Measurements from ENCODE around the gene ARF3. TPM values are rescaled to one million over a fixed set of nuclear protein-coding genes. Genes with fewer than 3 reads are reported as not detected.
A peak's percentile ranks its signal among the peaks of the same experiment; 100 is the strongest.

Gene ARF3
- total and polyA plus RNA-seq, 2 of the 13 experiments (the other 11 are each of a cell fraction or from before 2014, with no cell fraction given): 53.8 to 57.9 TPM

- peak; percentile 99 for TF ChIP-seq BCL6 (CRISPR knock-in tag; IDR thresholded peaks at IDR 0.05)
- no peak for TF ChIP-seq ZNF616 (CRISPR knock-in tag; IDR thresholded peaks at IDR 0.05; ENCODE audit: low read depth)
- peak; percentile 82 for TF ChIP-seq FOXA1 (IDR thresholded peaks at IDR 0.05)
- TF ChIP-seq FOXA1 (CRISPR knock-in tag; IDR thresholded peaks at IDR 0.05): peak; percentile 96
- TF ChIP-seq ZFYVE20 (CRISPR knock-in tag; IDR thresholded peaks at IDR 0.05; ENCODE audit: borderline replicate concordance, low read depth): no peak
- no peak for TF ChIP-seq ZNF589 (CRISPR knock-in tag; conservative IDR thresholded peaks at IDR 0.05)
- TF ChIP-seq CBX5 (CRISPR knock-in tag; IDR thresholded peaks at IDR 0.05; ENCODE audit: borderline replicate concordance): no peak
- peak; percentile 62; the same call in 1 of the 2 replicates for TF ChIP-seq GATAD1 (CRISPR knock-in tag; IDR thresholded peaks at IDR 0.05)
- TF ChIP-seq, protein P1, sequence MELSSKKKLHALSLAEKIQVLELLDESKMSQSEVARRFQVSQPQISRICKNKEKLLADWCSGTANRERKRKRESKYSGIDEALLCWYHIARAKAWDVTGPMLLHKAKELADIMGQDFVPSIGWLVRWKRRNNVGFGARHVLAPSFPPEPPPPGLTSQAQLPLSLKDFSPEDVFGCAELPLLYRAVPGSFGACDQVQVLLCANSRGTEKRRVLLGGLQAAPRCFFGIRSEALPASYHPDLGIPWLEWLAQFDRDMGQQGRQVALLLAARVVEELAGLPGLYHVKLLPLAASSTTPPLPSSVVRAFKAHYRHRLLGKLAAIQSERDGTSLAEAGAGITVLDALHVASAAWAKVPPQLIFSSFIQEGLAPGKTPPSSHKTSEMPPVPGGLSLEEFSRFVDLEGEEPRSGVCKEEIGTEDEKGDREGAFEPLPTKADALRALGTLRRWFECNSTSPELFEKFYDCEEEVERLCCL (CRISPR knock-in tag; IDR thresholded peaks at IDR 0.05; ENCODE audit: borderline replicate concordance): no peak
- TF ChIP-seq SRY (CRISPR knock-in tag; IDR thresholded peaks at IDR 0.05): no peak; the same call in 1 of the 2 replicates
- no peak for TF ChIP-seq ZNF292 (CRISPR knock-in tag; IDR thresholded peaks at IDR 0.05; ENCODE audit: borderline replicate concordance, low read depth)
- 0 out of 2 replicates have a peak, but pooled peaks have one; percentile 52 for TF ChIP-seq PITX1 (CRISPR knock-in tag; IDR thresholded peaks at IDR 0.05)
- no peak for TF ChIP-seq ZNF263 (CRISPR knock-in tag; IDR thresholded peaks at IDR 0.05)
- TF ChIP-seq ZNF761 (CRISPR knock-in tag; conservative IDR thresholded peaks at IDR 0.05): no peak
- TF ChIP-seq PHB2 (IDR thresholded peaks at IDR 0.05; ENCODE audit: partially characterized antibody): no peak
- TF ChIP-seq, protein P2, sequence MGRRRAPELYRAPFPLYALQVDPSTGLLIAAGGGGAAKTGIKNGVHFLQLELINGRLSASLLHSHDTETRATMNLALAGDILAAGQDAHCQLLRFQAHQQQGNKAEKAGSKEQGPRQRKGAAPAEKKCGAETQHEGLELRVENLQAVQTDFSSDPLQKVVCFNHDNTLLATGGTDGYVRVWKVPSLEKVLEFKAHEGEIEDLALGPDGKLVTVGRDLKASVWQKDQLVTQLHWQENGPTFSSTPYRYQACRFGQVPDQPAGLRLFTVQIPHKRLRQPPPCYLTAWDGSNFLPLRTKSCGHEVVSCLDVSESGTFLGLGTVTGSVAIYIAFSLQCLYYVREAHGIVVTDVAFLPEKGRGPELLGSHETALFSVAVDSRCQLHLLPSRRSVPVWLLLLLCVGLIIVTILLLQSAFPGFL (CRISPR knock-in tag; IDR thresholded peaks at IDR 0.05): no peak
- TF ChIP-seq ZNF775 (CRISPR knock-in tag; IDR thresholded peaks at IDR 0.05; ENCODE audit: borderline replicate concordance): no peak
- TF ChIP-seq, protein P3, sequence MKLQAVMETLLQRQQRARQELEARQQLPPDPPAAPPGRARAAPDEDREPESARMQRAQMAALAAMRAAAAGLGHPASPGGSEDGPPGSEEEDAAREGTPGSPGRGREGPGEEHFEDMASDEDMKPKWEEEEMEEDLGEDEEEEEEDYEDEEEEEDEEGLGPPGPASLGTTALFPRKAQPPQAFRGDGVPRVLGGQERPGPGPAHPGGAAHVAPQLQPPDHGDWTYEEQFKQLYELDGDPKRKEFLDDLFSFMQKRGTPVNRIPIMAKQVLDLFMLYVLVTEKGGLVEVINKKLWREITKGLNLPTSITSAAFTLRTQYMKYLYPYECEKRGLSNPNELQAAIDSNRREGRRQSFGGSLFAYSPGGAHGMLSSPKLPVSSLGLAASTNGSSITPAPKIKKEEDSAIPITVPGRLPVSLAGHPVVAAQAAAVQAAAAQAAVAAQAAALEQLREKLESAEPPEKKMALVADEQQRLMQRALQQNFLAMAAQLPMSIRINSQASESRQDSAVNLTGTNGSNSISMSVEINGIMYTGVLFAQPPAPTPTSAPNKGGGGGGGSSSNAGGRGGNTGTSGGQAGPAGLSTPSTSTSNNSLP (IDR thresholded peaks at IDR 0.05; ENCODE audit: low read depth, low read length): peak; percentile 75
- no peak for TF ChIP-seq YY1 (IDR thresholded peaks at IDR 0.05; ENCODE audit: insufficient read depth, insufficient replicate concordance, low read depth, low read length)
- peak; percentile 74 for TF ChIP-seq THAP11 (CRISPR knock-in tag; IDR thresholded peaks at IDR 0.05)
- TF ChIP-seq ATF5 (CRISPR knock-in tag; IDR thresholded peaks at IDR 0.05; ENCODE audit: low read depth): no peak
- TF ChIP-seq ZNF678 (CRISPR knock-in tag; IDR thresholded peaks at IDR 0.05): 0 out of 2 replicates have a peak, but pooled peaks have one; percentile 42
- TF ChIP-seq FOXO1 (CRISPR knock-in tag; IDR thresholded peaks at IDR 0.05): peak; percentile 93
- no peak for TF ChIP-seq RAD21 (CRISPR knock-in tag; IDR thresholded peaks at IDR 0.05)
- TF ChIP-seq ZSCAN20 (CRISPR knock-in tag; IDR thresholded peaks at IDR 0.05; ENCODE audit: borderline replicate concordance): no peak
- TF ChIP-seq PATZ1 (CRISPR knock-in tag; IDR thresholded peaks at IDR 0.05): peak; percentile 46; the same call in 1 of the 2 replicates
These were observed 47.1 kb downstream of the ARF3 start (continued) for GRCh38 chr12:48910196-48910595.

Data from HepG2 (cell line).